ENCODE data around the gene PRKAG1.

PRKAG1 gene

DNA sequence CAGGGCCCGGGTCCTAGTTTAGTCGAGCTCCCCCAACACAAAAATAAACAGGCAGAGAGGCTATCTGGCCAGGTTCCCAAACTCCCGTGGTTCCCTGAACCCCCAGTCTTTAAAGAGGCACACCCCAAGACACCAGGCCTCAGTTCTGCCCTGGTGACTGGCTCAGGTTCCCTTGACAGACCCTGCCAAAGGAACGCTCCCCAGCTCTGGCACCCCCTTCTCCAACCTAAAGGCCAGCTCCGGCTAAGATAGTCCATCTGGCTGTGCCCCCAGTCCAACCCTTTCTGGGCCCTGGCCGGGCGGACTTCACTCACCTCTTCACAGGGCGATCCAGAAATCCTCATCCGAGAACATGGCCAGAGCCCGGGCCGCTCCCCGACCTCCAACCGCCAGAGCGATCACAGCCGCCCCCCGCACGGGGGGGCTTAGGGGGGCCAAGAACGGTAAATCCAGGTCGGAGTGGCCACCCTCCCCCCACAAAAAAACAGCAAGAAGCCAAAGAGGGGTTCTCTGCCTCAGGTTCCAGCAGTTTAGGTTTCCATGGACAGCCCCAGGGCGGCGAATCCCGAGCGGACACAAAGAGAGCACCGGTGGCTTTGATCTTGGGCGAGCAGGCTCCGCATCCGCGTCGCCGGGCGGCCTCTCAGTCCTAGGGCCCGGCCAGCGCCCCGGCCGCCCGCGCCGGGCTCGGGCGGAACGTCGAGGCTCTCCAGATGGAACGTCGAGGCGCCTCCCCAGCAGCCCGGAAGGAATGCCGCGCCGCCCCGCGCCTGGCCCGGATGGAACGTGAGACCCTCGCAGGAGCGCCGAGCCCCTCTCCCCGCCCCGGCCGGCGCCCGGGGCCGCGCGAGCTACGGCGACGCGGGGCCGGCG, 41.0 kb upstream of the PRKAG1 start:
- no peak for DNase-seq (ENCODE audit: low read depth)
- peak overlapping the region; percentile 88 for H3K4me3 ChIP-seq (ENCODE audit: low read depth, low read length)
- TF ChIP-seq, protein P1, sequence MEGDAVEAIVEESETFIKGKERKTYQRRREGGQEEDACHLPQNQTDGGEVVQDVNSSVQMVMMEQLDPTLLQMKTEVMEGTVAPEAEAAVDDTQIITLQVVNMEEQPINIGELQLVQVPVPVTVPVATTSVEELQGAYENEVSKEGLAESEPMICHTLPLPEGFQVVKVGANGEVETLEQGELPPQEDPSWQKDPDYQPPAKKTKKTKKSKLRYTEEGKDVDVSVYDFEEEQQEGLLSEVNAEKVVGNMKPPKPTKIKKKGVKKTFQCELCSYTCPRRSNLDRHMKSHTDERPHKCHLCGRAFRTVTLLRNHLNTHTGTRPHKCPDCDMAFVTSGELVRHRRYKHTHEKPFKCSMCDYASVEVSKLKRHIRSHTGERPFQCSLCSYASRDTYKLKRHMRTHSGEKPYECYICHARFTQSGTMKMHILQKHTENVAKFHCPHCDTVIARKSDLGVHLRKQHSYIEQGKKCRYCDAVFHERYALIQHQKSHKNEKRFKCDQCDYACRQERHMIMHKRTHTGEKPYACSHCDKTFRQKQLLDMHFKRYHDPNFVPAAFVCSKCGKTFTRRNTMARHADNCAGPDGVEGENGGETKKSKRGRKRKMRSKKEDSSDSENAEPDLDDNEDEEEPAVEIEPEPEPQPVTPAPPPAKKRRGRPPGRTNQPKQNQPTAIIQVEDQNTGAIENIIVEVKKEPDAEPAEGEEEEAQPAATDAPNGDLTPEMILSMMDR (IDR thresholded peaks at IDR 0.05; ENCODE audit: low read depth, low read length, missing control alignments): no peak
- in situ Hi-C loops (cut with HindIII; ENCODE audit: low sequenced_read_pairs): loop anchor here (10.0 kb wide), 2 partner anchors 145 to 175 kb away; no protein-coding TSS in a partner anchor

DNA sequence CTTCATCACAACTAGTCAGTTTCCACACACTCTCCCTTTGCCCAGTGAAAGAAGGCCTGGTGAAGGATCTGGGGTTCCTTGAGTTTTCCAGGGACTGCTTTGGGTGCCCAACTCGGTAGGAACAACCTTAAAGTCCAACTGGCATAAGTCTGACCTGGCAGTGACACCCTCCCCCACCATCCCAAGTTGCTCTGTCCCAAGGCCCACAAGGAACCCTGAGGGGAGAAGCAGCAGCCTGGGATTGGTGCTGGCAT, 40.4 kb upstream of the PRKAG1 start:
- TF ChIP-seq, protein P1 (IDR thresholded peaks at IDR 0.05; ENCODE audit: low read depth, low read length, missing control alignments): no peak
- no peak for DNase-seq (ENCODE audit: low read depth)
- in situ Hi-C loops (cut with HindIII; ENCODE audit: low sequenced_read_pairs): no loop called here
- H3K4me3 ChIP-seq (ENCODE audit: low read depth, low read length): peak overlapping the region; percentile 88

DNA sequence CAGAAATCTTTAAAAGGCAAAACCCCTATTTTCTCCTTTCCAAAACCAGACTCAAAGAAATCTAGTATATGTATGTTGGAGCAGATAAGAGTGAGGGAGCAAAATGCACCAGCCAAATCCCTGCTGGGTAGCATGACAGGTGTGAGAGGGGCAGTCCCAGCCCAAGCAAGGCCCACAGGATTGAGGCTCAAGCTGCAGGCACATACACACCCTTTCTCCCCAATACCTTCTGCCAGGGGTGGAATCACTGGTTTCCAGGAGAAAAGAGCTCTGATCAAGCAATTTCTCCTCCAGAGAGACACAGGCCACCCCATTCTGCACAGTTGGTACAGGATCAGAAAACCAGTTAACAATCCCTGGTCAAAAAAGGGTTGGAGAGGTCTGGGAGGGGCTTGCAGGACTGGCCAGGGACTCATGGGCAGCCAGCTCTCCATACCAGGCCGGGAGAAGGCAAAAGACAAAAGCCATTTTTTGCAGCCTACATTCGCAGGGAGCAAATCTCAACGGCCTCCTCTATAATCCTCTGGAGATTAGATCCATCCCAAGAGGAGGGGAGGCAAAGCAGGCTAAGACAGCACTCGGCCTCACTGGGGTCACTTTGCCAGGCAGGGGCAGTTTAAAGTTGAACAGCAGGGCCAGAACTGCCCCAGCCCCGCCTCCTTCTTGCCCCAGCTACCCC, 39.9 kb upstream of the PRKAG1 start:
- H3K4me3 ChIP-seq (ENCODE audit: low read depth, low read length): peak overlapping the region; percentile 88
- DNase-seq (ENCODE audit: low read depth): no peak
- in situ Hi-C loops (cut with HindIII; ENCODE audit: low sequenced_read_pairs): no loop called here
- TF ChIP-seq, protein P1 (IDR thresholded peaks at IDR 0.05; ENCODE audit: low read depth, low read length, missing control alignments): no peak

DNA sequence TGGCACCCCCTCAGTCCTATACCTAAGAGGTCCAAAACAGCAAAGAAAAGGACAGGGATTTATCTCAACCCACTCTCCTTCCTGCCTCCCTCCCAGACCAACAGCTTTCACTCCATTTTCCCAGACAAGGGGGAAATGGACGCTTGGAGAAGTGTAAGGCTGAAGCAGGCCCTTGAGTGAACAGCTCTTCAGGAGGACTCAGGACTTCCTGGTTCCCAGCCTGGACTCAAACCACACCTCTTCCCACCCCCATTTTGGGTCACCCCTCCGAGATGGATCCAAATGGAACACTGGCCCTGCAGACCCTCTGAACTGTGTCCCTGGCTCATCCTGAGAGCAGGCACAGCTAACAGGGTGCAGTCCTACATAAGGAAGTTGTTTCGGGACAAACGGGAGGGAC, 39.3 kb upstream of the PRKAG1 start:
- TF ChIP-seq, protein P1 (IDR thresholded peaks at IDR 0.05; ENCODE audit: low read depth, low read length, missing control alignments): no peak
- no peak for DNase-seq (ENCODE audit: low read depth)
- in situ Hi-C loops (cut with HindIII; ENCODE audit: low sequenced_read_pairs): no loop called here
- peak overlapping the region; percentile 88 for H3K4me3 ChIP-seq (ENCODE audit: low read depth, low read length)

DNA sequence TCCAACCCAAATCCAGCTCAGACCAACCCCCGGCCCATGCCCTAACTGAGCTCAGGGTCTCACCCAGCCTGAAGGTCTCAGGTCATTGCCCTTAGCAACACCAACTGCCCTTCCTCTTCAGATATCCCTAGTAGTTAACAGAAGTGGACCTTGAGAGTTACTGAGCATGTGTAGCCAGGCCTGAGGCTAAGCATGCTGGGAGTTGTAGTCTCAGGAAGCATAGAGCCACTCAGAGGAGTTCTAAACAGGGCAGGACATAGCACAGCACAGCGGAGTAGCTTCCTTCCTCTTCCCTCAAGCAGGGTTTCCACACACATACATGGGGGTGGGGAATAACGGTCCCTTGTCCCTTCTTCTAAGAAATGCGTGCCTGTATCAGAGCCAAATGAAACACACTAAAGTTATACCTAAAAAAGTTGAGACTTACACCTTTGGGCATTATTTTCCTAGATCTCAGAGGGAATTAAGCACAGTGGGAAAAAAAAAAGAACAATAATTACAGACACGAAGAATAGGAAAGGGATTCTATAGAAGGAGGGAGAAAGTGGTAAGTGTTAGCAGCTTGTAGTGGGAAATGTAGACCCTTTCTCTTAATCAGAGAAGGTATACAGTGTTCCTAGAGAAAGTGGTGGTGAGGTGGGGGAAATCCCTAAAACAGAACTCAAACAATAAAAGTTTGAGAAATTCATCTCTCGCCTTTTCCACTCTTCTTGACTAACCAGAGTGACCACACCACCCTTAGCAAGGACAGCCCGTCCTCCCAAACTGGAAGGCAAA, 37.6 kb upstream of the PRKAG1 start:
- peak overlapping the region; percentile 88 for H3K4me3 ChIP-seq (ENCODE audit: low read depth, low read length)
- TF ChIP-seq, protein P1 (IDR thresholded peaks at IDR 0.05; ENCODE audit: low read depth, low read length, missing control alignments): no peak
- in situ Hi-C loops (cut with HindIII; ENCODE audit: low sequenced_read_pairs): no loop called here
- DNase-seq (ENCODE audit: low read depth): peak; percentile 38

DNA sequence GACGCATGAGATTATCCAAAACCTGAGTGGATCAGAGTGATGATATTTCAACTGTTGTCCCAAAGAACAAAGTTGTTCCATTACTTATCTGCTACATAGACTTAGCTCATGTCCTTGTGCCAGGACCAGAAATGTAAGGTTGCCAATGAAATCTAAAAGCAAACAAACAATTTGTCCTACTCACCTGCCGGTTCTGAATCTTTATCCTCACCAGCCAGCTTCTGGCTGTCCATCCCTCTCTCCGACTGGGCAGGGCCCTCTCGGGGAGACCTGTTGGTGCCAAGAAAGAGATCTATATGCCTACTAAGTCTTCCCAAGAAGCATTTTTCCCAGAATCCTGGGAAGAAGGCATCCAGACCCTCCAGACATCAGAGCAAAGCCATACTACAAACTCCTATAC, 36.5 kb upstream of the PRKAG1 start:
- in situ Hi-C loops (cut with HindIII; ENCODE audit: low sequenced_read_pairs): no loop called here
- H3K4me3 ChIP-seq (ENCODE audit: low read depth, low read length): no peak overlapping the region
- TF ChIP-seq, protein P1 (IDR thresholded peaks at IDR 0.05; ENCODE audit: low read depth, low read length, missing control alignments): no peak
- no peak for DNase-seq (ENCODE audit: low read depth)

Data from astrocyte of the cerebellum (primary cell).